ENCODE data around the gene ABCG8.

The ABCG8 gene

DNA sequence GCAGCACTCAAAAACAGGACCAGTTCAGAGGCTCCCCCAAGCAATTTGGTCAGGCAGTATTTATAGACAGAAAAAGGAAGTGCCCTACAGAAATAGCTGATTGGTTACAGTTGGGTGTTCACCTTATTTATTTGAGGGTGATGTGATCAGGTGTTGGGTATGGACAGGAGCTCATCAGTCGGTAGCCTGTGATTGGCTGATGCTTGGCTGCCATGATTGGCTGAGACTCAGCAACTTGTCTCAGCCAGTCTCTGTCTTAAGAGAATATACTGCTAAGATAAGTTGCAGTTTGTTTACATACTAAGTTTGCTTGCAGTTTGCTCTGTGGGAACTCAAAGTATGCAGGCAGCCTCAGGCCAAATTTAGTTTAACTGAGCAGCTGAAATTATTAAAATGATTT, 9.4 kb downstream of the ABCG8 start:
- peaks cover 4% of the 10 kb centered on the region for H3K27me3 ChIP-seq (ENCODE audit: insufficient read depth, low read length, poor library complexity)
- DNase-seq, result no peak
- no peaks in the 10 kb centered on the region for H3K79me2 ChIP-seq (ENCODE audit: insufficient read depth, low read length)

GRCh38 chr2:43851011-43851980, 12.5 kb downstream of the ABCG8 start:
- Histone ChIP-seq H3K4me3 (ENCODE audit: low read depth in 1 of 2, low read length in 2 of 2) (no peak overlapping the region), H3K9ac (ENCODE audit: low read depth, low read length) (no peak overlapping the region), H3K36me3 (ENCODE audit: insufficient read depth, low read length) (no peaks in the 10 kb centered on the region), H2AFZ (ENCODE audit: low read depth, low read length) (no peak overlapping the region), H3K4me1 (ENCODE audit: insufficient read depth, low read length) (no peaks in the 10 kb centered on the region), H3K79me2 (ENCODE audit: insufficient read depth, low read length) (no peaks in the 10 kb centered on the region), H4K20me1 (ENCODE audit: insufficient read depth, low read length) (no peaks in the 10 kb centered on the region), H3K9me3 (ENCODE audit: insufficient read depth, low read length, severe bottlenecking) (no peaks in the 10 kb centered on the region), H3K4me2 (ENCODE audit: insufficient read depth, low read length) (no peak overlapping the region), H3K27ac (ENCODE audit: low read length) (no peak overlapping the region), H3K27me3 (ENCODE audit: insufficient read depth, low read length, poor library complexity) (peaks cover 6% of the 10 kb centered on the region)
- ATAC-seq (ENCODE audit: insufficient read depth, low read depth) (no peak), DNase-seq (no peak)
- TF ChIP-seq EZH2 (IDR thresholded peaks at IDR 0.05; ENCODE audit: borderline replicate concordance, low read depth, low read length, severe bottlenecking) (no peak), CTCF (IDR thresholded peaks at IDR 0.05; ENCODE audit: borderline replicate concordance, extremely low read depth, low read length, poor library complexity, severe bottlenecking) (no peak)

More for the DNA sequence above, 9.4 kb downstream of the ABCG8 start:
- Histone ChIP-seq H2AFZ (ENCODE audit: low read depth, low read length) (no peak overlapping the region), H4K20me1 (ENCODE audit: insufficient read depth, low read length) (no peaks in the 10 kb centered on the region), H3K4me2 (ENCODE audit: insufficient read depth, low read length) (no peak overlapping the region), H3K9me3 (ENCODE audit: insufficient read depth, low read length, severe bottlenecking) (no peaks in the 10 kb centered on the region), H3K4me3 (ENCODE audit: low read depth in 1 of 2, low read length in 2 of 2) (no peak overlapping the region), H3K27ac (ENCODE audit: low read length) (no peak overlapping the region), H3K9ac (ENCODE audit: low read depth, low read length) (no peak overlapping the region), H3K4me1 (ENCODE audit: insufficient read depth, low read length) (no peaks in the 10 kb centered on the region), H3K36me3 (ENCODE audit: insufficient read depth, low read length) (no peaks in the 10 kb centered on the region)
- no peak for ATAC-seq (ENCODE audit: insufficient read depth, low read depth)
- TF ChIP-seq CTCF (IDR thresholded peaks at IDR 0.05; ENCODE audit: borderline replicate concordance, extremely low read depth, low read length, poor library complexity, severe bottlenecking) (no peak), EZH2 (IDR thresholded peaks at IDR 0.05; ENCODE audit: borderline replicate concordance, low read depth, low read length, severe bottlenecking) (no peak)

DNA sequence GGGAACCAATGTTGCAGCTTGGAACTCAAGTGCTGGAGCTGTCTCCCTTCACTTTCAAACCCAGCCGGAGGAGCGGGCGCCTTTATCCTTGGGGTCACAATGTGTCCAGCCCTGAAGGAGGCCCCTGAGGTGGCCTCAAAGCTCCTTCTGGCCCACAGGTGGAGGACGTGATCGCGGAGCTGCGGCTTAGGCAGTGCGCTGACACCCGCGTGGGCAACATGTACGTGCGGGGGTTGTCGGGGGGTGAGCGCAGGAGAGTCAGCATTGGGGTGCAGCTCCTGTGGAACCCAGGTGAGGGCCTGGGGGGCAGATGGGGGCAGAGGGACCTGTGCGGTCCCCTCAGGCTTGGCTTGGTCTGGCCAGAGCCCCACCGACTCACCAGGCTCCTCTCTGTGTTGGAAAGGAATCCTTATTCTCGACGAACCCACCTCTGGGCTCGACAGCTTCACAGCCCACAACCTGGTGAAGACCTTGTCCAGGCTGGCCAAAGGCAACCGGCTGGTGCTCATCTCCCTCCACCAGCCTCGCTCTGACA, 13.5 kb downstream of the ABCG8 start:
- no peak for ATAC-seq (ENCODE audit: insufficient read depth, low read depth)
- H3K4me1 ChIP-seq (ENCODE audit: insufficient read depth, low read length), result no peaks in the 10 kb centered on the region
- H3K27ac ChIP-seq (ENCODE audit: low read length), result no peak overlapping the region
- peaks cover 4% of the 10 kb centered on the region for H3K27me3 ChIP-seq (ENCODE audit: insufficient read depth, low read length, poor library complexity)
- no peaks in the 10 kb centered on the region for H4K20me1 ChIP-seq (ENCODE audit: insufficient read depth, low read length)
- TF ChIP-seq EZH2 (IDR thresholded peaks at IDR 0.05; ENCODE audit: borderline replicate concordance, low read depth, low read length, severe bottlenecking), result no peak
- H3K79me2 ChIP-seq (ENCODE audit: insufficient read depth, low read length), result no peaks in the 10 kb centered on the region
- no peak overlapping the region for H3K4me3 ChIP-seq (ENCODE audit: low read depth in 1 of 2, low read length in 2 of 2)
- no peaks in the 10 kb centered on the region for H3K9me3 ChIP-seq (ENCODE audit: insufficient read depth, low read length, severe bottlenecking)
- no peak for DNase-seq
- H3K4me2 ChIP-seq (ENCODE audit: insufficient read depth, low read length), result no peak overlapping the region
- no peak overlapping the region for H2AFZ ChIP-seq (ENCODE audit: low read depth, low read length)
- H3K9ac ChIP-seq (ENCODE audit: low read depth, low read length), result no peak overlapping the region
- H3K36me3 ChIP-seq (ENCODE audit: insufficient read depth, low read length), result no peaks in the 10 kb centered on the region

All from DND-41 (cell line).